Right cardiac atrium (tissue), 5 donors: Measurements from ENCODE around the gene TLNRD1. TPM values are rescaled to one million over a fixed set of nuclear protein-coding genes. Genes with fewer than 3 reads are reported as not detected.

Source experiments
- ATAC-seq, 2 donors: fragments of 200-7000 bp; cut with Tn5 transposase; one replicate each; pipeline versions ENCODE4 v1.8.0 to v1.9.1; 2020; ENCODE audit warnings: moderate library complexity in 2 of 2, mild to moderate bottlenecking in 1 of 2
- DNase-seq, 3 donors: peaks; one replicate each; pipeline ENCODE4 v3.0.0-alpha.2; 2020
- H3K27ac ChIP-seq: one replicate; pipeline ENCODE4 v1.5.1; 2013; ENCODE audit warnings: mild to moderate bottlenecking, low read length, control low read depth, moderate library complexity
- H3K27me3 ChIP-seq: one replicate; pipeline ENCODE4 v1.6.1; 2013; ENCODE audit not compliant: control insufficient read depth, insufficient read depth
- H3K4me1 ChIP-seq: one replicate; pipeline ENCODE4 v1.6.1; 2013; ENCODE audit warnings: low read length; ENCODE audit not compliant: control insufficient read depth, insufficient read depth
- H3K4me3 ChIP-seq: one replicate; pipeline ENCODE4 v1.5.1; 2013; ENCODE audit warnings: low read length, control low read depth
- H3K9me3 ChIP-seq: one replicate; pipeline ENCODE4 v1.6.1; 2013; ENCODE audit warnings: low read length; ENCODE audit not compliant: control insufficient read depth
- WGBS: extraction: QIAGEN DNeasy Blood & Tissue Kit; methylation state at CpG from one replicate; pipeline ENCODE4 v1.1.7; 2013; 5-methylcytosine and 5-hydroxymethylcytosine counted together
- intact Hi-C, 4 donors: fragments of 100-400 bp; cut with DNase I; formaldehyde crosslinking; loops; one replicate each; pipeline versions ENCODE4 v1.11.0 to v1.14.0; 2022 to 2023
- polyA plus RNA-seq: library from polyadenylated mRNA; stranded (reverse); fragments of 200-250 nt; gene quantifications from one replicate; pipeline ENCODE4 v1.2.3, GENCODE V29; 2013
- total RNA-seq, 4 donors: library from RNA; stranded (reverse); fragmentation: NEBNext Ultra II Directional; extraction: Animal tissue kit (Norgen Biotek cat#: 25700); gene quantifications; one replicate each; pipeline ENCODE4 v1.2.1, GENCODE V29; 2021
- donor health status: healthy with polysubstance abuse.
- donor health status: DM: no; HTN: yes; CAD: no.
- donor health status: DM: no; HTN: no; CAD: no.
- donor health status: DM: no; HTN: yes; CAD: no; lungs with severe emphysema.
- donor health status: DM: yes; HTN: yes; CAD: no.

TLNRD1 gene
- total and polyA plus RNA-seq, 5 donors, result 4.8 to 17.2 (median 7.1) TPM

- peaks cover 10% of the 10 kb centered on the region for H3K4me1 ChIP-seq
- intact Hi-C loops, result no loop called here
- H3K27me3 ChIP-seq, result no peaks in the 10 kb centered on the region
- H3K4me3 ChIP-seq, result no peak overlapping the region
- no peak for DNase-seq
- ATAC-seq, result no peak
- 85% methylated on average over 4 of the region's 4 CpGs for WGBS
- no peak overlapping the region for H3K27ac ChIP-seq
- no peaks in the 10 kb centered on the region for H3K9me3 ChIP-seq
Measured at GRCh38 chr15:81013396-81013929, 12.7 kb downstream of the TLNRD1 start.

GRCh38 chr15:81014446-81015093, 13.8 kb downstream of the TLNRD1 start:
- Histone ChIP-seq H3K4me3 (no peak overlapping the region), H3K27me3 (no peaks in the 10 kb centered on the region), H3K9me3 (no peaks in the 10 kb centered on the region), H3K27ac (no peak overlapping the region), H3K4me1 (peaks cover 10% of the 10 kb centered on the region)
- ATAC-seq (peak in 1 of 2 donors; percentile 31), DNase-seq (peak in 1 of 3 donors; percentile 62)
- 69% methylated on average over 9 of the region's 9 CpGs for WGBS
- intact Hi-C loops, result no loop called here

- Histone ChIP-seq H3K27ac (peak overlapping the region; percentile 55), H3K4me3 (no peak overlapping the region), H3K9me3 (no peaks in the 10 kb centered on the region), H3K27me3 (no peaks in the 10 kb centered on the region), H3K4me1 (peaks cover 10% of the 10 kb centered on the region)
- intact Hi-C loops, result no loop called here
- DNase-seq (peak in 2 of 3 donors; percentile 57 to 59), ATAC-seq (peak; percentile 51 to 59)
- 61% methylated on average over 8 of the region's 8 CpGs for WGBS
Measured at GRCh38 chr15:81015621-81016488, 15.1 kb downstream of the TLNRD1 start.

- Histone ChIP-seq H3K27me3 (no peaks in the 10 kb centered on the region), H3K27ac (peak overlapping the region; percentile 45), H3K4me1 (peaks cover 10% of the 10 kb centered on the region), H3K4me3 (no peak overlapping the region), H3K9me3 (no peaks in the 10 kb centered on the region)
- WGBS, result 23% methylated on average over 1 of the region's 1 CpG
- ATAC-seq (peak; percentile 54 to 78), DNase-seq (no peak)
- intact Hi-C loops, result no loop called here
Measured at GRCh38 chr15:81016489-81017068, 15.9 kb downstream of the TLNRD1 start.

GRCh38 chr15:81018197-81018596, 17.5 kb downstream of the TLNRD1 start:
- Histone ChIP-seq H3K4me3 (no peak overlapping the region), H3K27ac (no peak overlapping the region), H3K4me1 (peaks cover 10% of the 10 kb centered on the region), H3K9me3 (no peaks in the 10 kb centered on the region), H3K27me3 (no peaks in the 10 kb centered on the region)
- no peak for DNase-seq
- WGBS, result 95% methylated on average over 2 of the region's 2 CpGs
- intact Hi-C loops, result no loop called here
- no peak for ATAC-seq

- WGBS, result 89% methylated on average over 7 of the region's 7 CpGs
- Histone ChIP-seq H3K27ac (no peak overlapping the region), H3K4me3 (no peak overlapping the region), H3K4me1 (peaks cover 5% of the 10 kb centered on the region), H3K9me3 (no peaks in the 10 kb centered on the region), H3K27me3 (no peaks in the 10 kb centered on the region)
- intact Hi-C loops, result no loop called here
- no peak for ATAC-seq
- DNase-seq, result no peak
Measured at GRCh38 chr15:81021321-81021720, 20.6 kb downstream of the TLNRD1 start.

GRCh38 chr15:81023483-81024264, 23.0 kb downstream of the TLNRD1 start:
- intact Hi-C loops, result no loop called here
- H3K4me1 ChIP-seq, result peaks cover 7% of the 10 kb centered on the region
- no peaks in the 10 kb centered on the region for H3K27me3 ChIP-seq
- WGBS, result 34% methylated on average over 13 of the region's 13 CpGs
- H3K4me3 ChIP-seq, result no peak overlapping the region
- ATAC-seq, result peak; percentile 96 to 98
- H3K9me3 ChIP-seq, result no peaks in the 10 kb centered on the region
- peak; percentile 88 to 91 (median 91) for DNase-seq
- H3K27ac ChIP-seq, result peak overlapping the region; percentile 77

GRCh38 chr15:81024265-81024872, 23.6 kb downstream of the TLNRD1 start:
- Histone ChIP-seq H3K4me3 (no peak overlapping the region), H3K4me1 (peaks cover 7% of the 10 kb centered on the region), H3K9me3 (no peaks in the 10 kb centered on the region), H3K27ac (peak overlapping the region; percentile 77), H3K27me3 (no peaks in the 10 kb centered on the region)
- 71% methylated on average over 10 of the region's 10 CpGs for WGBS
- ATAC-seq (peak; percentile 17 to 36), DNase-seq (no peak)
- intact Hi-C loops, result no loop called here

- DNase-seq, result no peak
- WGBS, result 90% methylated on average over 8 of the region's 8 CpGs
- Histone ChIP-seq H3K4me1 (peaks cover 7% of the 10 kb centered on the region), H3K4me3 (no peak overlapping the region), H3K27me3 (no peaks in the 10 kb centered on the region), H3K27ac (no peak overlapping the region), H3K9me3 (no peaks in the 10 kb centered on the region)
- no peak for ATAC-seq
- intact Hi-C loops, result no loop called here
Measured at GRCh38 chr15:81024936-81025335, 24.2 kb downstream of the TLNRD1 start.

GRCh38 chr15:81025721-81026370, 25.1 kb downstream of the TLNRD1 start:
- H3K4me1 ChIP-seq, result peaks cover 7% of the 10 kb centered on the region
- DNase-seq (no peak), ATAC-seq (no peak)
- 76% methylated on average over 4 of the region's 4 CpGs for WGBS
- intact Hi-C loops, result no loop called here
- H3K27ac ChIP-seq, result no peak overlapping the region
- H3K4me3 ChIP-seq, result no peak overlapping the region
- no peaks in the 10 kb centered on the region for H3K9me3 ChIP-seq
- H3K27me3 ChIP-seq, result no peaks in the 10 kb centered on the region
